K562 (cell line): ENCODE measurements around the gene SRP72.

Experiments used
- CBX8 ChIP-seq: fragments of 200-600 bp; sonication (generic); IDR thresholded peaks from 2 replicates; pipeline ENCODE4 v1.6.1; 2012; ENCODE audit warnings: borderline replicate concordance, mixed run types, low read depth, mild to moderate bottlenecking, moderate library complexity, mixed read lengths, low read length, control low read depth, inconsistent platforms; ENCODE audit not compliant: poor library complexity, severe bottlenecking; ENCODE audit errors: extremely low read depth
- HNRNPLL ChIP-seq: fragments of 200-400 bp; formaldehyde crosslinking; IDR thresholded peaks from 2 replicates; pipeline ENCODE4 v1.6.1; 2017; ENCODE audit warnings: low read length, low read depth, mild to moderate bottlenecking; ENCODE audit not compliant: poor library complexity, severe bottlenecking
- KDM5B ChIP-seq: fragments of 200-600 bp; sonication (generic); IDR thresholded peaks from 2 replicates; pipeline ENCODE4 v1.6.1; 2012; ENCODE audit warnings: low read depth, mild to moderate bottlenecking, moderate library complexity, low read length, control low read depth, inconsistent platforms; ENCODE audit not compliant: insufficient replicate concordance
- MYC ChIP-seq, 2 experiments: fragments of 250-450 bp in 1 of 2; sonication (Bioruptor Pico) in 1 of 2; IDR thresholded peaks; 2 replicates each; pipeline versions ENCODE4 v1.5.1 to v1.6.1; 2012 to 2021; ENCODE audit warnings: low read depth in 2 of 2, borderline replicate concordance in 1 of 2, improper control_type of control experiment in 1 of 2, low read length in 1 of 2, mild to moderate bottlenecking in 1 of 2, moderate library complexity in 1 of 2
- TBP ChIP-seq: optimal IDR thresholded peaks from 2 replicates; pipeline ENCODE3; 2011; ENCODE audit warnings: low read depth, low read length, improper control_type of control experiment
- TEAD1 ChIP-seq, 2 experiments: fragments of 450-650 bp in 1 of 2; sonication (generic) in 1 of 2; formaldehyde crosslinking; IDR thresholded peaks; 2 replicates each; pipeline versions ENCODE4 v1.4.0 to v1.8.0; 2020 to 2022; ENCODE audit warnings: mild to moderate bottlenecking in 2 of 2, missing genetic modification reagents in 1 of 2
- TF ChIP-seq, protein P1 (sequence below), 3 experiments: IDR thresholded peaks in 2 of 3; conservative IDR thresholded peaks in 1 of 3; 2 replicates each; pipeline ENCODE4 v1.5.1; 2011 to 2012; ENCODE audit warnings: low read length in 3 of 3, mild to moderate bottlenecking in 3 of 3, control low read depth in 2 of 3, improper control_type of control experiment in 1 of 3, inconsistent platforms in 1 of 3, low read depth in 1 of 3, mixed read lengths in 1 of 3, moderate library complexity in 1 of 3; ENCODE audit not compliant: insufficient read depth in 2 of 3
- TF ChIP-seq, protein P2 (sequence below), 3 experiments: fragments of 200-800 bp in 1 of 3; sonication (Bioruptor generic) in 1 of 3; sonication (generic) in 1 of 3; formaldehyde crosslinking in 1 of 3; IDR thresholded peaks; 2 replicates each; pipeline versions ENCODE4 v1.6.1 to v1.8.0; 2016 to 2022; ENCODE audit warnings: mild to moderate bottlenecking in 2 of 3, missing compliant biosample characterization in 2 of 3, missing genetic modification characterization in 2 of 3, missing genetic modification reagents in 1 of 3

DNA sequence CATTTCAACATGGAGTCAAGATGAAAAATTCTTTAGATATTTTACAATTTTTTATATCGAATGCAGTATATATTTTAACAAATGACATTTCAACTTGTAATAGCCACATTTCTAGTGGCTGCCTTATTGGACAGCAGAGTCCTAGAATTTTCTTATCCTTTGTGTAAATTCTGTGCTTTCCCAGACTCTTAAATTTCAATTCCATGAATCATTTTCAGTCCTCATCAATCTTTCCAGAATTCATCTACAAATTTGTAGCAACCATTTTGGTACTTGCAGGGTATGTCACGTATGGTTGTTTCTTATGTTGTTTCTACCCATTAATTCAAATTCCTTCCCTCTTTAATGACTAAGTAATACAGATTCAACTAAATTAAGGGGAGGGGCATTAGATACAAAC is 28.7 kb upstream of the SRP72 start:
- TF ChIP-seq MYC (IDR thresholded peaks at IDR 0.05; ENCODE audit: low read depth, low read length) (no peak), MYC (CRISPR knock-in tag; IDR thresholded peaks at IDR 0.05; ENCODE audit: borderline replicate concordance, low read depth) (no peak), HNRNPLL (no peak), KDM5B (no peak), CBX8 (no peak), TEAD1 (CRISPR knock-in tag; IDR thresholded peaks at IDR 0.05) (no peak), TBP (no peak)
- TF ChIP-seq, protein P1, sequence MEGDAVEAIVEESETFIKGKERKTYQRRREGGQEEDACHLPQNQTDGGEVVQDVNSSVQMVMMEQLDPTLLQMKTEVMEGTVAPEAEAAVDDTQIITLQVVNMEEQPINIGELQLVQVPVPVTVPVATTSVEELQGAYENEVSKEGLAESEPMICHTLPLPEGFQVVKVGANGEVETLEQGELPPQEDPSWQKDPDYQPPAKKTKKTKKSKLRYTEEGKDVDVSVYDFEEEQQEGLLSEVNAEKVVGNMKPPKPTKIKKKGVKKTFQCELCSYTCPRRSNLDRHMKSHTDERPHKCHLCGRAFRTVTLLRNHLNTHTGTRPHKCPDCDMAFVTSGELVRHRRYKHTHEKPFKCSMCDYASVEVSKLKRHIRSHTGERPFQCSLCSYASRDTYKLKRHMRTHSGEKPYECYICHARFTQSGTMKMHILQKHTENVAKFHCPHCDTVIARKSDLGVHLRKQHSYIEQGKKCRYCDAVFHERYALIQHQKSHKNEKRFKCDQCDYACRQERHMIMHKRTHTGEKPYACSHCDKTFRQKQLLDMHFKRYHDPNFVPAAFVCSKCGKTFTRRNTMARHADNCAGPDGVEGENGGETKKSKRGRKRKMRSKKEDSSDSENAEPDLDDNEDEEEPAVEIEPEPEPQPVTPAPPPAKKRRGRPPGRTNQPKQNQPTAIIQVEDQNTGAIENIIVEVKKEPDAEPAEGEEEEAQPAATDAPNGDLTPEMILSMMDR (IDR thresholded peaks at IDR 0.05 in 2 of 3, conservative IDR thresholded peaks at IDR 0.05 in 1 of 3; ENCODE audit: insufficient read depth in 2 of 3, low read depth in 1 of 3, low read length in 3 of 3), result no peak
- TF ChIP-seq, protein P2, sequence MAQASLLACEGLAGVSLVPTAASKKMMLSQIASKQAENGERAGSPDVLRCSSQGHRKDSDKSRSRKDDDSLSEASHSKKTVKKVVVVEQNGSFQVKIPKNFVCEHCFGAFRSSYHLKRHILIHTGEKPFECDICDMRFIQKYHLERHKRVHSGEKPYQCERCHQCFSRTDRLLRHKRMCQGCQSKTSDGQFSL (CRISPR knock-in tag; IDR thresholded peaks at IDR 0.05), result no peak
- TF ChIP-seq, protein P2 (tag; IDR thresholded peaks at IDR 0.05), result no peak
